Activated T-cell treated with anti-CD3 and anti-CD28 coated beads for 48 hours (primary cell): ENCODE measurements around the gene NAV3.
"Not testable (repeated sequence)": the region's sequence is repeated elsewhere in the genome, so short reads cannot be mapped to it uniquely, and the experiment has no call there.

Experiments
- DNase-seq: peaks from one replicate; pipeline ENCODE4 v3.0.0-alpha.2; 2020; ENCODE audit warnings: low read depth

The NAV3 gene

DNA sequence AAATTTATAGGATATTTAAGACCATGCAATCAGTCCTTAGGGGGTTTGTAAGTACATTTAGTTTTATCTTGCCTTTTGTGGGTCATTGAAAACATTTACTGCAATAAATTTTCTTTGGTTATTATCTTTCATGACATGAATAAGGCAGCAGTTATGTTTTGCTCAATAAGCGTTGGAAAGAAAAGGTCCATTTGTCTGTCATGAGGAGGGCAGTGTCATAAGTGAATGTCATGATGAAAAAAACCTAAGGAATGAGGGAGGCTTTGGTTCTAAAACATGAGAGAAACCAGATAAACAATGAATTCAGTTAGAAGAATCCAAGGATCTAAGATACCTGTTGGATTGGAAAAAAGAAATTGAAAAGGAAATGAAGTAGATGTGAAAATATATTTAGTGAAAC is 209.4 kb downstream of the NAV3 start:
- DNase-seq = no peak

DNA sequence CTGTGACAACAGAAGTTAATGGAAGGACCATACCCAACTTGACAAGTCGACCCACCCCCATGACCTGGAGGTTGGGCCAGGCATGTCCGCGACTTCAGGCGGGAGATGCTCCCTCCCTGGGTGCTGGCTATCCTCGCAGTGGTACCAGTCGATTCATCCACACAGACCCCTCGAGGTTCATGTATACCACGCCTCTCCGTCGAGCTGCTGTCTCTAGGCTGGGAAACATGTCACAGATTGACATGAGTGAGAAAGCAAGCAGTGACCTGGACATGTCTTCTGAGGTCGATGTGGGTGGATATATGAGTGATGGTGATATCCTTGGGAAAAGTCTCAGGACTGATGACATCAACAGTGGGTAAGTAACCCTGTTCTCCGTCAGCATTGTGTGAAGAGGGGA is 220.1 kb downstream of the NAV3 start:
- DNase-seq = no peak

DNA sequence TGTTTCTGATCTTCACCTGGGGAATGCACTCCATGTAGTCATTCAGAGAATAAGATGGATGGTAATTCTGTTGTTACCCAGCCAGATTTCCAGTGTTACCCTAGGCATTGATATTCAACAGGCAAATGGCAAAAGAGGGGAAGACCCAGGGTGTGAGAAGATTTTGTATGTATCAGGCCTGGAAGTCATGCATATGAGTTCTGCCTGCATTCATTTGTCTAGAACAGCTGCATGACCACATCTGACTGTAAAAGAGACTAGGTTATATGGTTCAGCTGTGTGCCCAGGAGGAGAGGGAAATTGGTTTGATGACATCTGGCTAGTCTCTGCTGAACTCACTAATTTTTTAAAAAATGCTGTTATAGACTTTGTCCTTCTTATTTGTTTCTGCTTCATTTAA is 224.9 kb downstream of the NAV3 start:
- DNase-seq = no peak

DNA sequence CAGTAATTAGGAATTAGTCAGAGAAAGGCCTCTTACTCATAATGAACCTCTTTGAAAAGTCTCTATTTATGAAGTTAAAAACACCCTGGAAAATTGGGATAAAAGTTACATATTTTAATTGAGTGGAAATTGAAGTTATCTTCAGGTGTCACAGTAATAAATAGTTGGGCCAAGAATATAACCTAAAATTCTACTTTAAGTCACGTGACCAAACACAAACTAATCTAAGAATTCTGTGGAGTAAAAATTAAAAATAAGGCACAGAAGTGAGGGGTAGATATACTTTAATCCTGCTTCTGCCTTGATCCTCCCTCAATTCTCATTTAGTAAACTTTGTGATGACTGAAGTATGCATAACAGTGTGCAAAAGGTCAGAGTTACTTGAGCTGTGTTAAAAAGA is 226.4 kb downstream of the NAV3 start:
- DNase-seq = no peak

DNA sequence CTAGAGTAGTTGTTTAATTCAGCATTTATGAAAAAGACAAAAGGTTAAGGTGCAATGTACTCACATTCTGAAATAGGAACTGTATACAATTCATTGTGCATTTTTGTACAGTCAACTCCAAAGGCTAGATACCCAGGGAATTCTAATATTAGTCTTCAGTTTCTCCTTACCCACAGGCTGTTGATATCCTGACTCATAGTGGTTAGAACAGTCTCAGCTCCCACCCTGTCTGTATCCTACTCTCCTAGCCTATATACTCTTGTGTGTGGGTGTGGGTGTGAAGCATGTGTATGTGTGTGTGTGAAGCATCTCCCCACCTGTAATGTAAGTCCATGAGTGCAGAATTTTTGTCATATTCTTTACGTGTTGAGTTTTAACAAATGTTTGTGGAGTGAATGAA is 229.5 kb downstream of the NAV3 start:
- no peak for DNase-seq

DNA sequence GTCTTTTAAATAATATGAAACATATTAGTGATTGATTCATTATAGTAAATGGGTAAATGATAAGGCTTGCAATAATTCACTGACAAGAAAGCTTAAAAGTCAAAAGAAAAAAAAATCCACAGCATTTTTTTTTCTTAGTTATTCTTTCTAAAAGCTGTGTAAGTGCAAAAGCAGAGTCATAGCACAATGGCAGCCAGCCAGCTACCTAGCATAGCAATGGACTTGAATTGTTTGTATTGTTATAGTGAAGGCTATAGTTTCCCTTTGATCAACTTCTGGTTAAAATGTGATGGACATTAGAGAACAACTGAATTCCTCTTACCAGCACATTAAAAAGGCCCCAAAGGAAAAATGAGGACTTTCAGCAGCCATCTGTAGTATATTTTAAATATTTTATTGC is 232.1 kb downstream of the NAV3 start:
- no peak for DNase-seq

DNA sequence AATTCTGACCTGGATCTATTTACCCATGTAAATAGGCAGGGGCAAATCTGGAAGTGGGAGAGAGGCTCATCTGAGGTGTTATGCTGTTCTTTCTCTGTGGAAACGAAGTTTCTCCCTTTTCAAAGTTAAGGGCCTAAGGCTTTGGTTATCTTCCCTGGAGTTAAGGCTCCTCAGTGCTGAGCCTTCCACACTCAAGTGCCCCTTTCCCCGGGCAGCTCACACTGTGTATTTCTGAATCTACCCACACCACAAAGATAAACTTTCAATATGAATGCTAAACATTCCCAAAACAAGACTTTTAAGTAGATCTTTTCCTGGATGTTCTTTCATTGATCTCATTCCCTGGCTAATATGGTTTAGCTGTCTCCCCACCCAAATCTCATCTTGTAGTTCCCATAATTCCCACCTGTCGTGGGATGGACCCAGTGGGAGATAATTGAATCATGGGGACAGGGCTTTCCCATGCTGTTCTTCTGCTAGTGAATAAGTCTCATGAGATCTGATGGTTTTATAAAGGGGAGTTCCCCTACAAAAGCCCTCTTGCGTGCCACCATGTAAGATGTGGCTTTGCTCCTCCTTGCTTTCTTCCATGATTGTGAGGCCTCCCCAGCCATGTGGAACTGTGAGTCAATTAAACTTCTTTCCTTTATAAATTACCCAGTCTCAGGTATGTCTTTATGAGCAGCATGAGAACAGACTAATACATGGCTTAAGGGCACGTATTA is 251.1 kb downstream of the NAV3 start:
- DNase-seq = no peak

DNA sequence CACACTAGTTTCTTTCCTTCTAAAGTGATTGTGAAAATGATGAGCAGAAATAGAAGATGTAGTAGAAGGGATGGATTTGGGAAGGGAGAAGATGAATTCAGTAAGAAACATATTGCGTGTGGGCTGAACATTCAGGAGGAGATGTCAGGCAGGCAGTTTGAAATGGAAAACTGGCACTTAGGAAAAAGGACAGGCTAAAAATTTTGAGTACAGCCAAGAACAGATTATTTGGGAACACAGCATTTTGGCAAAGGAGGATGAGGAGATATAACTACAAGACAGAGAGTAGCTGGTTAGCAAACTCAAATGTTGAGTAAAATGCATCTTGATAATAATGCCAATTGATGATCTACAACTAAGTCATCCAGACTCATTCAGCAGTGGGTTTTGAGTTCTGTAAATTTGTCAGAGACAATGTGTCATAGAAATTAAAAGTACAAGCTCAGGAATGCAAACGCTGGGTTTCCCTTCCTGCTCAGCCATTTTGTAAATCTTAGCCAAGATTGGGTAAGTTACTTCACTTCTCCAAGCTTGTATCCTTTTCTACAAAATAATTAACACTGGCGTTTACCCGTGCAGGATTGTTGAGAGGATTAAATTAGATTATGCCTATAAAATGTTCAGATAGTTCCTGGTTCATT is 255.0 kb downstream of the NAV3 start:
- DNase-seq = no peak

DNA sequence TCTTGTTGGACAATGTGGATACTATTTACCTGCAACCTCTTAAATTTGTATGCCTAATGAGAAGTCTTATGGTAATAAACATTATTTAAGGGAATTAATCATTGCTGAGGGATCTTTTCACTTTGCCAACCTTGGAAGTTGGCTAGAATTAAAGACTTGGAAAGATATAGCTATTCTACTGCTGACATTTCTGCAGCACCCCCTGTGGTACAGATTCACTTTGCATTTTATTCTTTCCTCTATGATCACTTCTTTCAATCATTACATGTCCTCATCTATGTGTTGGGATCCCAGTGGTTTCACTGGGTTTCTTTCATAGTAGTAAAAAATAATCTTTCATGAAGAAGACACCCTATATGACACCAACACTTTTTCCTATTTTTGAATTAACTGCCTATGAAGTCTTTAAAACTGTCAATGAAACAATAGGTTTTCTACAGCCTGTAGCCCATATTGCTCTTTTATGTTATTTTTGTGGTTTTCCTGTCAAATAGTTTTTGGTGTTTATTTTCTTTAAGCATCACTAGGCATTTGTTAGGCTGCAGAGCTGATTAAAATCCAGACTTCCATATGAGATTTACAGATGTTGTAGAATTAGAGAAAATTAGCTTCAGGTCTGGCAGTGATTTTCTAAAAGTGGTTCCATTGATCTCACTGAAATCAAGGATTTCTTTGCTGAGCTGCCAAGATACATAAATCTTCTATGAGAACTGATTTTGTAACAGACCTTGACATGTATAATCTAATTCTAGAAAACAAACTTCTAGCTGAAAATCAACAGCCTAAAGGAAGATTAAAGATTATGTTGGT is 256.1 kb downstream of the NAV3 start:
- DNase-seq = no peak

DNA sequence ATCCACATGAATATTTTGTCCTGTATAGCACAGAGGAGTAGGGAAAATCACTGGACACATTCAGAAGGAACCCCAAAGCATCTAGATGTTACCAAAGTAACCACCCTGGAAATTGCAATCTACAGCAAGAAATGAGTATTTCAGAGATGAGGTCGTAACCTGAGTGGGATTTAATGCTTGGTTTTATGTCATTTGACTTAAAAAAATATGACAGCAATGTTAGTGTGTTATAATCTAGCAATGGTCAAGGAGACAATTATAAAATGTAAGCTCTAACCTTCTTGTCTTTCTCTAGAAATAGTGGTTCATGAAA is 256.6 kb downstream of the NAV3 start:
- no peak for DNase-seq

DNA sequence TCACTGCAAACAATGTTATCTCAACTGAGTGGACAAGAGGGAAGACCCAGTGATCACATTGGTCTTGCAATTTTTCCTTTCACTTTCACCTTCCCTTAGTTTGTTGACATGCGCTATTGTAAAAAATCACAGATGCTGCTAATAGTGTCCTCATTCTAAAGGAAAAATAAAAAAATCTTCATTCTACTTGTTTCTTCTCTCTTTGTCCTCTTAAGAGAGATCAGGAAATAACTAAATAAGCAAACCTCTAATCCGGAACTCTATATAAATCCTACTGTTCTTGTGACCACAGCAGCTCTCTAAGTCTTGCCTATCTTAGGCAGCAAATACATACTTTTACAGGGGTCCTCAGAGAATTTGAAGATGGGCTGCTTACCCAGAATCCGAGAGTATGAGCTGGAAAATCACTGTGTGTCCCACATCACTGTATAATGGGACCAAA is 257.7 kb downstream of the NAV3 start:
- DNase-seq = no peak

DNA sequence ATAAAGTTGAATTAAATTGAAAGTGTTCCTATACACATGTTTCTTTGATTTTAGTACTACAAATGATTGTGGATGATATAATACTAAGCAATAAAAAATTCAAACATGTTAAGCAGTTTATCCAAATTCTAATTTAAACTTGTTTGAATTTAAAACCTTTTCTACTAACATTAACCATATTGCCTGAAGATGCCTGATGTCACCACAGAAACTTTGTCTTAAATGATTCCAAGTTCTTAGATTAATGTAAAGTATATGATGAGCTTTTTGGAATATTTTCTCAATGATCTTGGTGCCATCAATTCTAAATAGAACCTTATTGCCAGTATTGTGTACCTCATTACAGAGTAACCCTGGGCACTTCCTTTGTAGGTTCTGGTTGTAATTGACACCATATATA is 259.6 kb downstream of the NAV3 start:
- DNase-seq = no peak

DNA sequence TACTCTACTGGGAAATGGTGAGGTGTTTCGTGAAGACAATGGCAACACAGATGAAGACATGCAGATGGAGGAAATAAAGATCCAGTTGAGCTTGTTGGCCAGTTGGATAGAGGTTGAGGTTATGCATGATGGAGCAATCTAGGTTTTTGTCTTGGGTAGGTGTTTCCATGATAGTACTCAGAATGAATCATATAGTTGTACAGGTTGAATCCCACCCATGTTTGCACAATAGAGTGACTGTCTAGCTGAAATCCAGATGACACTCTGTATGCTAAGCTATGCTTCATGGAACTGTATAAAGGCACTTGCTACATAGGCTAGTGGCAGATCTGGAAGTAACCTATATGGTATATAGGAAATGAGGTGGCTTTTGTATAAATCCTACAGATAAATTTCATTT is 264.9 kb downstream of the NAV3 start:
- no peak for DNase-seq

DNA sequence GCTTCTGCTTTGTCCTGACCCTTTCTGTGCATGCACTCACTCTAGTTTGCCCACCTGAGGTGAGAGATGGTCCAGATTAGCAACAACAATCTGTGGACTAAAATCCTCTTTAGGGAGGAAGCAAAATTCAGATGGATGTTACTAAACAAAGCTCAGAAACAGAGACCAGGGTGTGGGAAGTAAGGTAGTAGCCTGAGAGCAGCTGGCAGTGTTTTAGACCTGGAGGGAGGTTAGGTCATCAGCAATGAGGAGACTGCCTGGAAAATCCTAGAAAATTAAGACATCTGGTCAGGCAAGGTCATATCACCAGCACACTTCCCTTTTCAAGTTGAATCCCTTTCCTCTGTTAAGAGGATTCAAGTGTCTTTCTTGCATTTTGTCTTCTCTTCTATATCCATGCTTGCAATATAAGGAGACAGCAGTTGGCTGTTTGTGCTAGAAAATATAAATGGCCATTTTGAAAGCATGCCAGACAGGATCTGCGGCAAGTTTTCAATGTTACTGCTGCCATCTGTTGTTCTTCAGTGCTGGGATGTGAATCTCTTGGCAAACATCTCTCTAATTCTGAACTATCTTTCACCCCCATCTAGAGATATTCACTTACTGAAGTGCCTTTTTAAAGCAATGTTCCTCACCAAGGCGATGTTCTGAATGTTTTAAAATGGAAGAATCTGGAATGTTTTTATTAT is 266.4 kb downstream of the NAV3 start:
- DNase-seq = no peak

DNA sequence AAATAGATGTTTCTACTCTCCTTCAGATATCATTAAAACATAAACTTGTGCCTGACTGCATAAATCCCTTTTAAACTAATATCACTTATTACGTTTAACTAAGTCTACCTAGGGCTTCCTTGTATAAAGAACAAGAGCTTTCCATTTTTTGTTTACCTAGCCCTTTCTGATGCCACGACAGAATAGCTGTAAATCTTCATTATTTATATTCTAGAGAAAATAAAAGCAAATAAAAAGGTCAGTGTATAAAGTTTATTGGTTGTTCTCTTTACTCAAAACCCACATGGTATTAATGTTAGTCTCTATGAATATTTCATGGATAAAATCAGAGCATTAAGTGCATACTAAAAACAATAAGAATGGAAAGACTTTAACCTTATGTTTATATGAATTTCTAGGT is 269.1 kb downstream of the NAV3 start:
- DNase-seq = no peak

DNA sequence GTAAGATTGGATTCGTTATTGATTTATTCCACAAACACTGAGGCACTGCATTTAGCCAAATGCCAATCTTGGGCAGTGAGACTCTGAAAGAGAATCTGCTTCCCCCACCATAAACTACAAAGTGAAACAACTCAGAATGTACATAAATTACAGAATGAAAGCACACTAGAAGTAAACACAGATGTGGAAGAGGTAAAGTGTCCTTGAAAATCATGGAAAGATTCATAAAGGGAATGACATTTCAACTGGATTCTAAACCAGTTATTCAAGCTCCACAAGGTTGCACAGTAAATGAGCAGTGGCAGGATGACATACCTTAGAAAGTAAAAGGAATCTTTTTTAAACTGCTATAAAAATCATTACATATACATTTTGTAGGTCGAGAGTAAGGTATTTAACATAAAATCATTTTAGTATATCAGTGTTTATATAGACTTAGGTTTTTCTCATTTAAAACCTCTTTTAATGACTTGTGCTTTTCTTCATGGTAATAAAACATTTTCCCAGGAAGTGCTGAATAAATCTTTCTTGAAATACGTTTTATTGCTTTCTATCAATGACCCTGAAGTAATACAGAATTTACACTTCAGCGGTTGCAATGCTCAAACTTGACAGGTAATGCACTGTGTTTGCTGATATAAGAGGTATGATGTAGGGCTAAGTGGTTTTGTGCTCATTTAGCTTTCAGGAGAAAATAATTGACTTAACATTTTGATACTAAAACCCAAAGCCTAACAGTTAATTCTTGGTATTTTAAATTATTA is 270.6 kb downstream of the NAV3 start:
- DNase-seq = no peak

DNA sequence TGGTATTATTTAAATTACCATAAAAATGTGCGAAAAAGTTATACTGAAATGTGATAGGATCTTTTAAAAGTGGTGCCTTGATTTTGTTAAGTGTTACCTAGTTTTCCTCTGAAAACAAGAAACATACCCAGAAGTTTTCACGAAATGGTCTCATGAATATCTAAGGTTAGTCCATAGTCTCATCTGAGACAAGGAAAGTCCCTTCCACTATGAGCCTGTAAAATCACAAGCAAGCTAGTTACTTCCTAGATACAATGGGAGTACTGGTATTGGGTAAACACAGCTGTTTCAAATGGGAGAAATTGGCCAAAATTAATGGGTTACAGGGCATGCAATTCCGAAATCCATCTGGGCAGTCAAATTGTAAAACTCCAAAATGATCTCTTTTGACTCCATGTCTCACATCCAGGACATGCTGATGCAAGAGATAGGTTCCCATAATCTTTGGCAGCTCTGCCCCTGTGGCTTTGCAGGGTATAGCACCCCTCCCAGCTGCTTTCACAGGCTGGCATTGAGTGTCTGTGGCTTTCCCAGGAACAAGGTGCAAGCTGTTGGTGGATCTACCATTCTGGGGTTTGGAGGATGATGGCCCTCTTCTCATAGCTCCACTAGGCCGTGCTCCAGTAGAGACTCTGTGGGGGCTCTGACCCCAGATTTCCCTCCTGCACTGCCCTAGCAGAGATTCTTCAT is 271.4 kb downstream of the NAV3 start:
- no peak for DNase-seq

DNA sequence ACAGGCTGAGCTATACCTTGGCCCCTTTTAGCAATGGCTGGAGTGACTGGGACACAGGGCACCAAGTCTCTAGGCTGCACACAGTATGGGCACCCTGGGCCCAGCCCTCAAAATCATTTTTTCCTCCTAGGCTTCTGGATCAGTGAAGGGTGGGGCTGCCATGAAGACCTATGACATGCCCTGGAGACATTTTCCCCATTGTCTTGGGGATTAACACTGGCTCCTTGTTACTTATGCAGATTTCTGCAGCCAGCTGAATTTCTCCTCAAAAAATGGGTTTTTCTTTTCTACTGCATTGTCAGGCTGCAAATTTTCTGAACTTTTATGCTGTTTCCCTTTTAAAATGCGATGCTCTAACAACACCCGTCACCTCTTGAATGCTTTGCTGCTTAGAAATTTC is 272.1 kb downstream of the NAV3 start:
- DNase-seq = not testable (repeated sequence)

DNA sequence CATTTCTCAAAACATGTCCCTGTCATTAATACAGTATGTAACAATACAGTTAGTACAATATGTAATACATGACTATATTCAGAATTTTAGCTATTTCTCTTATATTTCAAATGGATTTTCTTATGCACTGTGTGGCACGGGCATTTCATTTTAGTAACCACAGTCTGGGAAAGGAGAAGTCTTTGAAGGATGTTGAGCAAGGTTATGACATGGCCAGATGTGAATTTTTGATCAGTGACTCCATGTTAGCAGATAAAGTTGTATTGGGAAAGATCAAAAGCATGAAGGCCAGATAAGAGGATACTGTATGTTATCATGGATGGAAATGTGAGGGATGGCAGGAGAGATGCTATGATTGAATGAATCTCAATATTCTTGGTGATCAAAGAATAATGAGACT is 285.2 kb downstream of the NAV3 start:
- no peak for DNase-seq

DNA sequence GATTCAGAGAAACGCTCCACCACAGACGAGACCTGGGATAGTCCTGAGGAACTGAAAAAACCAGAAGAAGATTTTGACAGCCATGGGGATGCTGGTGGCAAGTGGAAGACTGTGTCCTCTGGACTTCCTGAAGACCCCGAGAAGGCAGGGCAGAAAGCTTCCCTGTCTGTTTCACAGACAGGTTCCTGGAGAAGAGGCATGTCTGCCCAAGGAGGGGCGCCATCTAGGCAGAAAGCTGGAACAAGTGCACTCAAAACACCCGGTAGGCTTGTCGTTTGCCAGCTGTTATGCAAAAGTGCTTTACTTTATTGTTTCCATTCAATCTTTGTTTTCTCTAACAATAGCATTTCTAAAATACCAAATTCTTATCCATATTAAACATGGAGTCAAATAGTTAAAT is 287.3 kb downstream of the NAV3 start:
- no peak for DNase-seq

DNA sequence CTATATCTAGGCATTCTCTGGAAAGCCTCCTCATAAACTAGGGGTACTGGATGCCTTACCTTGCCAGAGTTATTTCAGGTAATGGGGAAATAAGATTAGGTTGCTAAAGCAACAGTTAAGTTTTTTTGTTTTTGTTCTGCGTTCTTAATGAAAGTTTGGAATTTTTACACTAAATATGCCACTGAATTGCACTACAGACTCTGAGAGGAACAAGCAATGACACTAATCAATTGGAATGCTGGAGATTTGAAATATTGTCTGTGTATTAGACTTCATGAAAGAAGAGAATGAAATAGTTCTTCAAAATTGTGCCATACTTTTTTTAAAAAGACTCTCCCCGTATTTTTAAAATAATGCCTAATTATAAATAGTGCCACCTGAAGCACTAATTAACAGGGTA is 287.8 kb downstream of the NAV3 start:
- DNase-seq = no peak
